Endothelial cell (in vitro differentiated cells): ENCODE results near the gene WHRN. TPM values are rescaled to one million over a fixed set of nuclear protein-coding genes. Genes with fewer than 3 reads are reported as not detected.

Experiments
- DNase-seq: peaks from one replicate; pipeline ENCODE4 v3.0.0; 2021; ENCODE audit warnings: low spot score
- H3K27ac Mint-ChIP-seq: one replicate; pipeline ENCODE4 v1.8.0; 2021; ENCODE audit warnings: mixed read lengths, inconsistent platforms; ENCODE audit not compliant: unreplicated experiment
- H3K27me3 Mint-ChIP-seq: one replicate; pipeline ENCODE4 v1.8.0; 2021; ENCODE audit warnings: mild to moderate bottlenecking, moderate library complexity, mixed read lengths, inconsistent platforms; ENCODE audit not compliant: unreplicated experiment
- H3K36me3 Mint-ChIP-seq: one replicate; pipeline ENCODE4 v1.8.0; 2021; ENCODE audit warnings: mild to moderate bottlenecking, low read depth, mixed read lengths, inconsistent platforms; ENCODE audit not compliant: unreplicated experiment
- H3K4me1 Mint-ChIP-seq: one replicate; pipeline ENCODE4 v1.8.0; 2021; ENCODE audit warnings: mild to moderate bottlenecking, mixed read lengths, inconsistent platforms; ENCODE audit not compliant: unreplicated experiment
- H3K4me3 Mint-ChIP-seq: one replicate; pipeline ENCODE4 v1.8.0; 2021; ENCODE audit warnings: mild to moderate bottlenecking, mixed read lengths, inconsistent platforms; ENCODE audit not compliant: unreplicated experiment
- H3K9me3 Mint-ChIP-seq: one replicate; pipeline ENCODE4 v1.8.0; 2021; ENCODE audit warnings: mixed read lengths, inconsistent platforms; ENCODE audit not compliant: unreplicated experiment
- CTCF ChIP-seq: fragments of 200-600 bp; sonication (generic); IDR thresholded peaks from one replicate; pipeline ENCODE4 v1.5.0; 2021; ENCODE audit warnings: antibody characterized with exemption; ENCODE audit not compliant: unreplicated experiment
- total RNA-seq: library from RNA; stranded (reverse); fragmentation: NEBNext Ultra II Directional; extraction: Animal tissue kit (Norgen Biotek cat#: 25700); gene quantifications from one replicate; pipeline ENCODE4 v1.2.1, GENCODE V29; 2021; ENCODE audit not compliant: unreplicated experiment

WHRN gene
- total RNA-seq, 1 donor from 2014 or later: 4.1 TPM

- Mint-ChIP-seq H3K9me3 (no peaks in the 10 kb centered on the region), H3K4me3 (no peak overlapping the region), H3K36me3 (no peaks in the 10 kb centered on the region), H3K27me3 (no peaks in the 10 kb centered on the region), H3K4me1 (no peaks in the 10 kb centered on the region), H3K27ac (no peak overlapping the region)
- DNase-seq: no peak
- no peak for TF ChIP-seq CTCF
Observed at GRCh38 chr9:114449236-114449635, 56.0 kb downstream of the WHRN start.

- Mint-ChIP-seq H3K27me3 (no peaks in the 10 kb centered on the region), H3K9me3 (no peaks in the 10 kb centered on the region), H3K4me3 (no peak overlapping the region), H3K27ac (no peak overlapping the region), H3K36me3 (no peaks in the 10 kb centered on the region), H3K4me1 (no peaks in the 10 kb centered on the region)
- DNase-seq: no peak
- no peak for TF ChIP-seq CTCF
Observed at GRCh38 chr9:114448706-114449105, 56.6 kb downstream of the WHRN start.

- Mint-ChIP-seq H3K36me3 (no peaks in the 10 kb centered on the region), H3K9me3 (no peaks in the 10 kb centered on the region), H3K27me3 (no peaks in the 10 kb centered on the region), H3K4me3 (no peak overlapping the region), H3K27ac (no peak overlapping the region), H3K4me1 (no peaks in the 10 kb centered on the region)
- no peak for TF ChIP-seq CTCF
- DNase-seq: no peak
Observed at GRCh38 chr9:114446672-114447450, 58.4 kb downstream of the WHRN start.

GRCh38 chr9:114446036-114446435 is 59.2 kb downstream of the WHRN start:
- Mint-ChIP-seq H3K36me3 (no peaks in the 10 kb centered on the region), H3K9me3 (no peaks in the 10 kb centered on the region), H3K27me3 (no peaks in the 10 kb centered on the region), H3K27ac (no peak overlapping the region), H3K4me3 (no peak overlapping the region), H3K4me1 (no peaks in the 10 kb centered on the region)
- DNase-seq: no peak
- no peak for TF ChIP-seq CTCF

- Mint-ChIP-seq H3K36me3 (no peaks in the 10 kb centered on the region), H3K4me3 (no peak overlapping the region), H3K27me3 (no peaks in the 10 kb centered on the region), H3K9me3 (no peaks in the 10 kb centered on the region), H3K27ac (no peak overlapping the region), H3K4me1 (no peaks in the 10 kb centered on the region)
- DNase-seq: no peak
- no peak for TF ChIP-seq CTCF
Observed at GRCh38 chr9:114445616-114446015, 59.7 kb downstream of the WHRN start.
